Chondrocyte (in vitro differentiated cells): ENCODE results near the gene NMNAT2. TPM values are rescaled to one million over a fixed set of nuclear protein-coding genes. Genes with fewer than 3 reads are reported as not detected.

ENCODE experiments used
- DNase-seq: peaks from one replicate; pipeline ENCODE4 v3.0.0; 2021; ENCODE audit warnings: mixed read lengths, low spot score
- H3K27ac Mint-ChIP-seq: one replicate; pipeline ENCODE4 v1.8.0; 2021; ENCODE audit warnings: mild to moderate bottlenecking, moderate library complexity, mixed read lengths; ENCODE audit not compliant: unreplicated experiment
- H3K27me3 Mint-ChIP-seq: 2 replicates; pipeline ENCODE4 v1.8.0; 2021; ENCODE audit warnings: low read depth, mixed read lengths
- H3K36me3 Mint-ChIP-seq: 2 replicates; pipeline ENCODE4 v1.8.0; 2021; ENCODE audit warnings: low read depth, mixed read lengths
- H3K4me1 Mint-ChIP-seq: 2 replicates; pipeline ENCODE4 v1.8.0; 2021; ENCODE audit warnings: low read depth, mild to moderate bottlenecking, mixed read lengths
- H3K4me3 Mint-ChIP-seq: one replicate; pipeline ENCODE4 v1.8.0; 2021; ENCODE audit warnings: mild to moderate bottlenecking, moderate library complexity, mixed read lengths; ENCODE audit not compliant: unreplicated experiment
- H3K9me3 Mint-ChIP-seq: 2 replicates; pipeline ENCODE4 v1.8.0; 2021; ENCODE audit warnings: low read depth, mixed read lengths
- long read RNA-seq: library from polyadenylated mRNA; stranded (forward); transcript quantifications from one replicate; pipeline ENCODE4 v2.0.0, GENCODE V29; 2021
- total RNA-seq: library from RNA; stranded (reverse); gene quantifications from 3 replicates; pipeline ENCODE4 v1.2.1, GENCODE V29; 2021
- TF ChIP-seq, protein P1 (sequence below): fragments of 200-600 bp; sonication (generic); IDR thresholded peaks from 2 replicates; pipeline ENCODE4 v1.5.0; 2021; ENCODE audit warnings: antibody characterized with exemption, mild to moderate bottlenecking, moderate library complexity

NMNAT2 gene
- total RNA-seq = 3.0 to 5.5 TPM (median 4.9 TPM) in 3 replicates
- long read RNA-seq, partial matches to known transcripts = 0 of 2 reads
- long read RNA-seq, other reads (novel, unspliced or antisense) = 2 of 2 reads

- TF ChIP-seq, protein P1, sequence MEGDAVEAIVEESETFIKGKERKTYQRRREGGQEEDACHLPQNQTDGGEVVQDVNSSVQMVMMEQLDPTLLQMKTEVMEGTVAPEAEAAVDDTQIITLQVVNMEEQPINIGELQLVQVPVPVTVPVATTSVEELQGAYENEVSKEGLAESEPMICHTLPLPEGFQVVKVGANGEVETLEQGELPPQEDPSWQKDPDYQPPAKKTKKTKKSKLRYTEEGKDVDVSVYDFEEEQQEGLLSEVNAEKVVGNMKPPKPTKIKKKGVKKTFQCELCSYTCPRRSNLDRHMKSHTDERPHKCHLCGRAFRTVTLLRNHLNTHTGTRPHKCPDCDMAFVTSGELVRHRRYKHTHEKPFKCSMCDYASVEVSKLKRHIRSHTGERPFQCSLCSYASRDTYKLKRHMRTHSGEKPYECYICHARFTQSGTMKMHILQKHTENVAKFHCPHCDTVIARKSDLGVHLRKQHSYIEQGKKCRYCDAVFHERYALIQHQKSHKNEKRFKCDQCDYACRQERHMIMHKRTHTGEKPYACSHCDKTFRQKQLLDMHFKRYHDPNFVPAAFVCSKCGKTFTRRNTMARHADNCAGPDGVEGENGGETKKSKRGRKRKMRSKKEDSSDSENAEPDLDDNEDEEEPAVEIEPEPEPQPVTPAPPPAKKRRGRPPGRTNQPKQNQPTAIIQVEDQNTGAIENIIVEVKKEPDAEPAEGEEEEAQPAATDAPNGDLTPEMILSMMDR = no peak
- Mint-ChIP-seq H3K4me1 (peaks cover 23% of the 10 kb centered on the region), H3K4me3 (peak within 1 kb of the TSS; percentile 83), H3K36me3 (peaks cover 1% of the 10 kb centered on the region), H3K27me3 (peaks cover 65% of the 10 kb centered on the region), H3K27ac (no peak within 1 kb of the TSS), H3K9me3 (no peaks in the 10 kb centered on the region)
- DNase-seq = no peak
These were observed at the start of gene NMNAT2 for GRCh38 chr1:183417772-183418491. Gene NMNAT2 (minus strand): TSS chr1:183418380. CDS start chr1:183418267, 113 bp downstream.

GRCh38 chr1:183467687-183468086 lies 49.5 kb upstream of the NMNAT2 start:
- no peaks in the 10 kb centered on the region for H3K9me3 Mint-ChIP-seq
- H3K27ac Mint-ChIP-seq = no peak overlapping the region
- H3K27me3 Mint-ChIP-seq = peaks cover 8% of the 10 kb centered on the region
- H3K4me3 Mint-ChIP-seq = no peak overlapping the region
- DNase-seq = no peak
- TF ChIP-seq, protein P1 = no peak
- peaks cover 7% of the 10 kb centered on the region for H3K4me1 Mint-ChIP-seq
- no peaks in the 10 kb centered on the region for H3K36me3 Mint-ChIP-seq

DNA sequence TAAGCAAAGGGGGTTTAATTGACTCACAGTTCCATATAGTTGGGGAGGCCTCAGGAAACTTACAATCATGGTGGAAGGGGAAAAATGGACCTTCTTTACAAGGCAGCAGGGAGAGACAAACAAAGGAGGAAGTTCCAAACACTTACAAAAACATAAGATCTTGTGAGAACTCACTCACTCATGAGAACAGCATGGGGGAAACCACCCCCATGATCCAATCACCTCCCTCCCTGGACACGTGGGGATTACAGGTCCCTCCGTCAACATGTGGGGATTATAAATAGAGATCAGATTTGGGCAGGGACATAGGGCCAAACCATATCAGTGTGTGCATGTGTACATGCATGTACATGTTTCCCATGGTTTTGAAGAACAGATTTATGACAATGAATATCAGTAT lies 48.6 kb upstream of the NMNAT2 start:
- no peak overlapping the region for H3K4me3 Mint-ChIP-seq
- no peak overlapping the region for H3K27ac Mint-ChIP-seq
- no peak for DNase-seq

DNA sequence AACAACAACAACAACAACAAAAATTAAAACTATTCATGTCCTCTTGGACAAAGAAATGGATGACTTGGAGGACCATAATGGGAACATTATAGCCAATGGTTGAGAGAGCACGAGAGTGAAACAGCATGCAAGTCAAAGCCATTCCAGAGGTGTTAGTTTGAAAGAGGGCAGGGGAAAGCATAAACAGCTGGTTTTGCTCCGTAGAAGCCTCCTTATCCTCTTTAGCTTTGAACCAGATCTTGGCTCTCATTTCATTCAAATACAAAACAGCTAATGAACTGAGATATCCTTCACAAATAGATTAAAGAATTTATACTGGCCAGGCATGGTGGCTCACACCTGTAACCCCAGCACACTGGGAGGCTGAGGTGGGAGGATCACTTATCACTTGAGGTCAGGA lies 45.4 kb upstream of the NMNAT2 start:
- Mint-ChIP-seq H3K36me3 (no peaks in the 10 kb centered on the region), H3K27me3 (peaks cover 8% of the 10 kb centered on the region), H3K9me3 (no peaks in the 10 kb centered on the region), H3K4me3 (no peak overlapping the region), H3K4me1 (no peaks in the 10 kb centered on the region), H3K27ac (no peak overlapping the region)
- TF ChIP-seq, protein P1 = no peak
- no peak for DNase-seq

More for the DNA sequence above, 48.6 kb upstream of the NMNAT2 start:
- TF ChIP-seq, protein P1 = no peak
- Mint-ChIP-seq H3K4me1 (peaks cover 6% of the 10 kb centered on the region), H3K36me3 (no peaks in the 10 kb centered on the region), H3K27me3 (peaks cover 8% of the 10 kb centered on the region), H3K9me3 (no peaks in the 10 kb centered on the region)

DNA sequence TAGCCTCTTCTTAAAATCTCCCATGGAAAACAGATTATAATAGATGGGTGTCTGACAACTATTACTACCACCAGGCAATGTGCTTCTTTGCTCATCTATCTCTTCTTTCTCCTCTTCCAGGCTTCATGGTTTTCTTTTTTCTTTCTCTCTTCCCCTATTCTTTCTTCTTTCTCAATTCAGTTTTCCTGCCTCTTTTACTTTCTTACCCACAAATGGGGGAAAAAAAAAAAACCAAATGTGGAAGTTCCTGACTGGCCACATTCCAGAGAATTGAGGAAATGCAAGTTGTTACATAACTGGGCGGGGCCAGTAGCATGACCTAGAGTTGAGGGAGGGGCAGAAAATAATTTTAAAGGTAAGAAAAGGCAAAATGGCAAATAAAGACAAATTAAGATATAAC lies 43.2 kb upstream of the NMNAT2 start:
- DNase-seq = no peak
- Mint-ChIP-seq H3K4me1 (no peaks in the 10 kb centered on the region), H3K27me3 (peaks cover 7% of the 10 kb centered on the region), H3K36me3 (no peaks in the 10 kb centered on the region), H3K9me3 (no peaks in the 10 kb centered on the region), H3K4me3 (no peak overlapping the region), H3K27ac (no peak overlapping the region)
- TF ChIP-seq, protein P1 = no peak
